GM13976 (cell line): ENCODE data around the gene NRSN2.

Experiments used
- DNase-seq: peaks from one replicate; pipeline ENCODE4 v3.0.0; 2012; ENCODE audit warnings: low spot score
- CTCF ChIP-seq: IDR thresholded peaks from 2 replicates; pipeline ENCODE4 v1.5.1; 2012; ENCODE audit warnings: borderline replicate concordance, mild to moderate bottlenecking; ENCODE audit not compliant: insufficient read depth; ENCODE audit errors: extremely low read depth, missing control alignments, control extremely low read depth
- in situ Hi-C: fragments of 300-500 bp; cut with MboI; formaldehyde crosslinking; loops from one replicate; pipeline ENCODE4 v1.12.0; 2022; ENCODE audit warnings: low sequenced_read_pairs, mixed read lengths, inconsistent platforms; ENCODE audit not compliant: unreplicated experiment

Gene NRSN2

DNA sequence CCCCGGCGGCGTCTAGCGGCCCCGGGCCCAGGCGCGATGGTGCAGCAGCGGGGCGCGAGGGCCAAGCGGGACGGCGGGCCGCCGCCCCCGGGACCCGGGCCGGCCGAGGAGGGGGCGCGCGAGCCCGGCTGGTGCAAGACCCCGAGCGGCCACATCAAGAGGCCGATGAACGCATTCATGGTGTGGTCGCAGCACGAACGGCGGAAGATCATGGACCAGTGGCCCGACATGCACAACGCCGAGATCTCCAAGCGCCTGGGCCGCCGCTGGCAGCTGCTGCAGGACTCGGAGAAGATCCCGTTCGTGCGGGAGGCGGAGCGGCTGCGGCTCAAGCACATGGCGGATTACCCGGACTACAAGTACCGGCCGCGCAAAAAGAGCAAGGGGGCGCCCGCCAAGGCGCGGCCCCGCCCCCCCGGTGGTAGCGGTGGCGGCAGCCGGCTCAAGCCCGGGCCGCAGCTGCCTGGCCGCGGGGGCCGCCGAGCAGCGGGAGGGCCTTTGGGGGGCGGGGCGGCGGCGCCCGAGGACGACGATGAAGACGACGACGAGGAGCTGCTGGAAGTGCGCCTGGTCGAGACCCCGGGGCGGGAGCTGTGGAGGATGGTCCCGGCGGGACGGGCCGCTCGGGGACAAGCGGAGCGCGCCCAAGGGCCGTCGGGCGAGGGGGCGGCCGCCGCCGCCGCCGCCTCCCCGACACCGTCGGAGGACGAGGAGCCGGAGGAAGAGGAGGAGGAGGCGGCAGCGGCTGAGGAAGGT is 20.8 kb upstream of the NRSN2 start:
- in situ Hi-C loops, result no loop called here
- no peak for TF ChIP-seq CTCF
- peak; percentile 72 for DNase-seq

- TF ChIP-seq CTCF, result no peak
- in situ Hi-C loops, result no loop called here
- no peak for DNase-seq
Measured at GRCh38 chr20:326645-327185, 20.2 kb upstream of the NRSN2 start.

- in situ Hi-C loops, result no loop called here
- peak; percentile 95 for DNase-seq
- no peak for TF ChIP-seq CTCF
Measured at GRCh38 chr20:327186-328026, 19.5 kb upstream of the NRSN2 start.

GRCh38 chr20:328027-328974 is 18.6 kb upstream of the NRSN2 start:
- DNase-seq, result no peak
- in situ Hi-C loops, result no loop called here

DNA sequence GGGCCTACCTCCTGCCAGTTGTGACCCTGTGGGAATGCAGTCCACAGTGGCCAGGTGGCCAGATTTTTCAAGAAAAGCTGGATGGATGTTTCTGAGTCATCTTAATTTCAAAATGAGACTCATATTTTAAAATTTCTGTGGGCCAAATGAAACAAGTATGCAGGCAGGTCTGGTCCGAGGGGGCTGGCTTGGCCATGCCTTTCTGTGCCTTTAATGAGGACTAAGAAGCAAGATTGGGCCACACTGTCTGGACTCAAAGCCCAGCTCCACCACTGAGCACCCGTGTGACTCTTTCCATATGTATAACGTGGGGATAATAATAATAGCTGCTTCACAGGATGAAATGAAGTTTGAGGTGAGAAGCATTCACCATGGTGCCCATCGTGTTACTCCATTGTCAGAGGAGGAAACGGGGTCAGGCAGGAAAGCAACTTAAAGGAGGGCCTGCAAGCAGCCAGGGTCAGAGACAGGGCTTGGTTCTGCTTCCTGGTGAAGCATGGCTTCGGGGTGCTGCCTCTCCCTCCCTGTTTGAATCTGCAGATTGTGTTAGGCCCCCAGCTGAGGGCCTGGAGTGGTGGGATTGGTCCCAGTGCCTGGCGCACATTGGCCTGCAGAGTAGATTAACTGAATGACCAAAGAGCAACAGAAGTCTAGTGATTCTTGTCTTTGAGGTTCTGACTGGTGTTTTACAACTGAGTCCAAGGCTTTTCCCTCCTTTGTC is 17.8 kb upstream of the NRSN2 start:
- in situ Hi-C loops, result no loop called here
- DNase-seq, result no peak
- TF ChIP-seq CTCF, result no peak

More at GRCh38 chr20:328027-328974, 18.6 kb upstream of the NRSN2 start:
- no peak for TF ChIP-seq CTCF
